GM23248 (cell line): ENCODE results near the gene WDR11. TPM values are rescaled to one million over a fixed set of nuclear protein-coding genes. Genes with fewer than 3 reads are reported as not detected.

Source experiments
- DNase-seq: peaks from one replicate; pipeline ENCODE4 v3.0.0-alpha.2; 2015
- H2AFZ ChIP-seq: fragments of 200-600 bp; sonication (generic); 2 replicates; pipeline ENCODE4 v1.6.1; 2016; ENCODE audit warnings: antibody characterized with exemption
- H3F3A ChIP-seq: fragments of 200-600 bp; sonication (generic); 2 replicates; pipeline ENCODE4 v1.6.1; 2016; ENCODE audit warnings: mild to moderate bottlenecking, antibody characterized with exemption, mixed run types; ENCODE audit not compliant: insufficient read depth
- H3K27ac ChIP-seq: fragments of 200-600 bp; sonication (generic); 2 replicates; pipeline ENCODE4 v1.5.1; 2016; ENCODE audit warnings: mild to moderate bottlenecking
- H3K27me3 ChIP-seq: fragments of 200-600 bp; sonication (generic); replicated peaks from 2 replicates; pipeline ENCODE4 v1.6.1; 2016; ENCODE audit warnings: mild to moderate bottlenecking; ENCODE audit not compliant: insufficient read depth
- H3K36me3 ChIP-seq: fragments of 200-600 bp; sonication (generic); 2 replicates; pipeline ENCODE4 v1.6.1; 2016; ENCODE audit warnings: low read depth, mild to moderate bottlenecking
- H3K4me1 ChIP-seq: fragments of 200-600 bp; sonication (generic); 2 replicates; pipeline ENCODE4 v1.6.1; 2016; ENCODE audit warnings: mild to moderate bottlenecking; ENCODE audit not compliant: insufficient read depth
- H3K4me2 ChIP-seq: fragments of 200-600 bp; sonication (generic); one replicate; pipeline ENCODE4 v1.6.1; 2016; ENCODE audit warnings: mild to moderate bottlenecking; ENCODE audit not compliant: unreplicated experiment
- H3K4me3 ChIP-seq: fragments of 200-600 bp; sonication (generic); 2 replicates; pipeline ENCODE4 v1.5.1; 2016; ENCODE audit warnings: mild to moderate bottlenecking
- H3K79me2 ChIP-seq: fragments of 200-600 bp; sonication (generic); 2 replicates; pipeline ENCODE4 v1.6.1; 2016; ENCODE audit warnings: mild to moderate bottlenecking; ENCODE audit not compliant: insufficient read depth
- H3K9ac ChIP-seq: fragments of 200-600 bp; sonication (generic); 2 replicates; pipeline ENCODE4 v1.6.1; 2016; ENCODE audit warnings: mild to moderate bottlenecking
- H3K9me2 ChIP-seq: fragments of 200-600 bp; sonication (generic); 2 replicates; pipeline ENCODE4 v1.6.1; 2016; ENCODE audit warnings: mixed run types, mild to moderate bottlenecking, moderate library complexity; ENCODE audit not compliant: insufficient read depth
- H3K9me3 ChIP-seq: fragments of 200-600 bp; sonication (generic); one replicate; pipeline ENCODE4 v1.6.1; 2017; ENCODE audit warnings: low read depth
- H4K20me1 ChIP-seq: fragments of 200-600 bp; sonication (generic); 2 replicates; pipeline ENCODE4 v1.6.0; 2016; ENCODE audit not compliant: insufficient read depth
- EZH2 ChIP-seq: fragments of 200-600 bp; sonication (generic); IDR thresholded peaks from 2 replicates; pipeline ENCODE4 v1.6.1; 2018; ENCODE audit warnings: antibody characterized with exemption, mild to moderate bottlenecking; ENCODE audit not compliant: insufficient read depth, poor library complexity, severe bottlenecking
- EZH2phosphoT487 ChIP-seq: fragments of 200-600 bp; sonication (generic); IDR thresholded peaks from 2 replicates; pipeline ENCODE4 v1.6.1; 2018; ENCODE audit warnings: antibody characterized with exemption, moderate library complexity, mild to moderate bottlenecking, low read depth; ENCODE audit not compliant: insufficient read depth
- WGBS, 2 experiments: methylation state at CpG; one replicate each; pipeline ENCODE4 v1.1.6; 2015 to 2017; ENCODE audit warnings: low lambda C conversion rate in 2 of 2, low coverage in 1 of 2; ENCODE audit errors: missing lambda C conversion rate in 2 of 2; 5-methylcytosine and 5-hydroxymethylcytosine counted together
- in situ Hi-C: fragments of 300-500 bp; cut with MboI; formaldehyde crosslinking; loops from 2 replicates; pipeline ENCODE4 v1.15.0; 2020
- polyA plus RNA-seq: library from polyadenylated mRNA; unstranded; fragments of >200 nt; fragmentation: Nextera tagmentation; extraction: Ambion mirVana; gene quantifications from 2 replicates; pipeline ENCODE4 v1.2.1, GENCODE V29; 2016
- total RNA-seq: library from RNA; depleted of rRNA; stranded (reverse); fragments of >200 nt; shearing (Covaris generic); gene quantifications from 2 replicates; pipeline ENCODE4 v1.2.3, GENCODE V29; 2014

WDR11 gene
- total and polyA plus RNA-seq, 2 experiments from 2014 or later, result 27.0 to 61.8 TPM

DNA sequence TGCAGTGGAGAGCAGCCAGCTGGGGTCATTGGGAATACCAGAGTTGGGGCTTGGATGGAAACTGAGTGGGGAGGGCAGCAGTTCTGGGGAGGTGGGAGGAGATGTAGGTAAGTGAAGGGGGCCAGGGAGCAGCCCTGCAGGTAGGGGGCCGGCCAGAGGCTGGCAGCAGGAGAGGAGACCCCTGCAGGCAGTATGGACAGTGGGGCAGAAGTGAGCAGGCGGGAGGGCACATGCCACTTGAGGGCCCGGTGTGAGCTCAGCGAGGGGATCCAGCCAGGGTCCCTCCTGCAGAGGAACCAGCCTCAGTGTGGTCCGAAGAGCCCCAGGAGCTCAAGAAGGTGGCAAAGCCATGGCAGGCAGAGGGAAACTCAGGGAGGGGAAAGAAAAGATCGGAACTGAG lies 75.4 kb downstream of the WDR11 start:
- no peaks in the 10 kb centered on the region for H3K4me1 ChIP-seq
- TF ChIP-seq EZH2phosphoT487, result no peak
- no peak for TF ChIP-seq EZH2
- H3K27ac ChIP-seq, result no peak overlapping the region
- no peaks in the 10 kb centered on the region for H3K36me3 ChIP-seq
- no peaks in the 10 kb centered on the region for H3K9me2 ChIP-seq
- no peak overlapping the region for H3K4me3 ChIP-seq
- no peak overlapping the region for H3K9ac ChIP-seq
- no peaks in the 10 kb centered on the region for H3K9me3 ChIP-seq
- no peaks in the 10 kb centered on the region for H3F3A ChIP-seq
- WGBS, 2 experiments, result 54 to 55% methylated on average over 6 of the region's 6 CpGs
- no peaks in the 10 kb centered on the region for H4K20me1 ChIP-seq
- H2AFZ ChIP-seq, result no peak overlapping the region
- no peaks in the 10 kb centered on the region for H3K27me3 ChIP-seq
- no peaks in the 10 kb centered on the region for H3K79me2 ChIP-seq
- no peak for DNase-seq
- H3K4me2 ChIP-seq, result no peak overlapping the region
- in situ Hi-C loops, result no loop called here

DNA sequence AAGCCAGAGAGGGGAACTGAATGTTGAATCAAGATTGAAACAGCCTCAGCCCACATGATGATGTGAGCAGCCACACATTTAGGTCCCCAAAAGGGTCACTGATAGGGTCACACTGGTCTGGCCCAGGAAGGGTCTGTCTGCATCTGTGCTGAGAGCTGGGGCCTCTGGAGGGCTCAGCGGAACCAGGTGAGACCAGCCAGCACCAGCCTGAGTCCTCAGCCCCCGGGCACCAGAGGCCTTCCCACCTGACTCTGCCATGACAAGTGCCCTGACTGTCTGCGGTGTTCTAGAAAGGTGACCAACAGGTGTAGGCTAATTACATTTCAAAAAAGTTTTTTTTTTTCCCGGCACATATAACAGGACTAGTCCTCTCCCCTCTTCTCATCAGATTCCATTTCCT lies 76.2 kb downstream of the WDR11 start:
- Histone ChIP-seq H3K9ac (no peak overlapping the region), H3K9me2 (no peaks in the 10 kb centered on the region), H3K4me2 (no peak overlapping the region), H4K20me1 (no peaks in the 10 kb centered on the region), H3K36me3 (no peaks in the 10 kb centered on the region), H3K4me3 (no peak overlapping the region), H3K79me2 (no peaks in the 10 kb centered on the region), H3K27ac (no peak overlapping the region), H3F3A (no peaks in the 10 kb centered on the region), H3K27me3 (no peaks in the 10 kb centered on the region), H3K4me1 (no peaks in the 10 kb centered on the region), H3K9me3 (no peaks in the 10 kb centered on the region), H2AFZ (no peak overlapping the region)
- 42 to 53% methylated on average over 4 of the region's 4 CpGs for WGBS, 2 experiments
- no peak for TF ChIP-seq EZH2
- TF ChIP-seq EZH2phosphoT487, result no peak
- in situ Hi-C loops, result no loop called here
- no peak for DNase-seq

DNA sequence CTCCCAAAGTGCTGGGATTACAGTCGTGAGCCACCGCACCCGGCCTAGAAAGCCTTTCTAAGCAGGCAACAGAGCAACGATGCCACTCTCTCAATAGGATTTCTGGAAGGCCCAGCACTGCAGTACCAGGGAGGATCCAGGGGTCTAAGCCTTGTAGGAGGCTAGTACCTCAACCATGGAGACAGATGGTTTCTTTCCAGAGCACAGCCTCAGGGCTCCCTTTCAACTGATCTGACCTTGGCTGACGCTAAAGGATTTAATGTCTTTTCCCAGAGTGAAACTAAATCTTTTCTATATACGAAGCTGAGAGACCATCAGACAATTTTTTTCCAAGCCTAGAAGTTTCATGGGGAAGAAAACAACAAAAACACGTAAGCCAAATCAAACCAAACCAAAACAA lies 78.0 kb downstream of the WDR11 start:
- Histone ChIP-seq H3K9me3 (no peaks in the 10 kb centered on the region), H2AFZ (no peak overlapping the region), H4K20me1 (no peaks in the 10 kb centered on the region), H3K4me1 (no peaks in the 10 kb centered on the region), H3K4me3 (no peak overlapping the region), H3K27ac (no peak overlapping the region), H3K27me3 (no peaks in the 10 kb centered on the region), H3K79me2 (no peaks in the 10 kb centered on the region), H3K4me2 (no peak overlapping the region), H3K9me2 (no peaks in the 10 kb centered on the region), H3F3A (no peaks in the 10 kb centered on the region), H3K9ac (no peak overlapping the region), H3K36me3 (no peaks in the 10 kb centered on the region)
- no peak for TF ChIP-seq EZH2
- no peak for TF ChIP-seq EZH2phosphoT487
- no peak for DNase-seq
- in situ Hi-C loops, result no loop called here
- WGBS, 2 experiments, result 57 to 66% methylated on average over 7 of the region's 7 CpGs

DNA sequence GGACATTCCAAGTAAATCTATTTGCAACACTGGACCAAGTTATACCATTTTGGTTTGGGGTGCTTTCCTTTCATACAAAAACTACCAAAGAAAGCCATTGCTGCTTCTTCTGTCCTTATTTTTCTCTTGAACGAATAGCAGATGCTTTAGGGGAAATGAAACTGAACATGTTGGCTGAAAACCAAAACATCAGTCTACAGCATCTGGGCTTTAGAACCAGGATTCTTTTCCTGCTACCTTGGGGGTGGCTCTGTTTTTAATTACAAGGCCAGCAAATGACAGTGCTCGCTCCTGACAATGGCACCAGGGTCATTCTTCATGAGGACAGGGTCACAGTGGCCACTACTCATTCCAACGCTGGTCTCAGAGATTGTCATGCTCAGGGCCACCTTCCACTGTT lies 80.3 kb downstream of the WDR11 start:
- no peak for DNase-seq
- H3K9me2 ChIP-seq, result no peaks in the 10 kb centered on the region
- no peak overlapping the region for H2AFZ ChIP-seq
- H3K9me3 ChIP-seq, result no peaks in the 10 kb centered on the region
- H4K20me1 ChIP-seq, result no peaks in the 10 kb centered on the region
- no peaks in the 10 kb centered on the region for H3F3A ChIP-seq
- no peak overlapping the region for H3K4me3 ChIP-seq
- no peaks in the 10 kb centered on the region for H3K36me3 ChIP-seq
- no peaks in the 10 kb centered on the region for H3K79me2 ChIP-seq
- H3K27ac ChIP-seq, result no peak overlapping the region
- H3K4me1 ChIP-seq, result no peaks in the 10 kb centered on the region
- TF ChIP-seq EZH2phosphoT487 (no peak), EZH2 (no peak)
- no peak overlapping the region for H3K9ac ChIP-seq
- in situ Hi-C loops, result no loop called here
- 11 to 13% methylated on average over 3 of the region's 3 CpGs for WGBS, 2 experiments
- no peak overlapping the region for H3K4me2 ChIP-seq
- H3K27me3 ChIP-seq, result no peaks in the 10 kb centered on the region

DNA sequence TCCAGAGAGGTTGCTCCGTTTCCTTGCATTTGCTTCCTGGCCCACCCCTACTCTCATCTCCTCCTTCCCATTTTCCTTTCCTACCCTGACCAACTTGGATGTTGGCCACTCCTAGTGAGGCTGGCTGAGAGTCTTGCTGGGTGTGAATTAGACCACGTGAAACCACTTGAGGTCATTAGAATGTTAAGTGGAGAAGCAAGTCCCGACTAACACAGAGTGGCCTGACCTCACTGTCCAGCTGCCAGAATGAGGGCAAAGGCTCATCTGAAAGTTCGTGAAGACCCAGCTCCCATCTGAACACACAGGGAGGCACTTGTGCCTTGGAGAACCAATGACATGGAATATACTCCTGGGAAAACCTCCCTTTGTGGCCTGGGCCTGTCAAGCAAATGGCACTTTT lies 80.8 kb downstream of the WDR11 start:
- TF ChIP-seq EZH2phosphoT487, result no peak
- no peak for TF ChIP-seq EZH2
- no peaks in the 10 kb centered on the region for H4K20me1 ChIP-seq
- in situ Hi-C loops, result no loop called here
- H3K9ac ChIP-seq, result no peak overlapping the region
- no peak for DNase-seq
- H3K9me2 ChIP-seq, result no peaks in the 10 kb centered on the region
- H3K4me1 ChIP-seq, result no peaks in the 10 kb centered on the region
- no peak overlapping the region for H3K4me2 ChIP-seq
- no peak overlapping the region for H3K27ac ChIP-seq
- H2AFZ ChIP-seq, result no peak overlapping the region
- no peaks in the 10 kb centered on the region for H3K27me3 ChIP-seq
- H3K79me2 ChIP-seq, result no peaks in the 10 kb centered on the region
- no peaks in the 10 kb centered on the region for H3K9me3 ChIP-seq
- no peaks in the 10 kb centered on the region for H3F3A ChIP-seq
- WGBS, 2 experiments, result 20 to 24% methylated on average over 4 of the region's 4 CpGs
- H3K4me3 ChIP-seq, result no peak overlapping the region
- no peaks in the 10 kb centered on the region for H3K36me3 ChIP-seq
